ENCODE data around the gene CAPN10.
A peak's percentile ranks its signal among the peaks of the same experiment; 100 is the strongest.
"Not testable (repeated sequence)": the region's sequence is repeated elsewhere in the genome, so short reads cannot be mapped to it uniquely, and the experiment has no call there.

Gene CAPN10

GRCh38 chr2:240563231-240563630, 23.3 kb upstream of the CAPN10 start:
- H3K18ac ChIP-seq (ENCODE audit: low read length); H2AFZ ChIP-seq (ENCODE audit: low read length); H3K27ac ChIP-seq (replicated peaks; ENCODE audit: low read length); DNase-seq (ENCODE audit: low spot score); H3K14ac ChIP-seq (ENCODE audit: low read length); H3K4me3 ChIP-seq (ENCODE audit: low read length in 2 of 2); H3K23ac ChIP-seq (ENCODE audit: low read depth, low read length, poor library complexity); H3K79me1 ChIP-seq (ENCODE audit: low read depth, low read length); H2AK5ac ChIP-seq (ENCODE audit: low read depth, low read length); H4K8ac ChIP-seq (ENCODE audit: low read depth, low read length); H4K91ac ChIP-seq (ENCODE audit: low read depth, low read length, poor library complexity); H2BK12ac ChIP-seq (ENCODE audit: low read length); H2BK15ac ChIP-seq (ENCODE audit: low read length); H3K4ac ChIP-seq (ENCODE audit: low read length); H3K9ac ChIP-seq (ENCODE audit: low read depth, low read length, poor library complexity); H2BK120ac ChIP-seq (ENCODE audit: low read depth, low read length); H3K9me3 ChIP-seq (replicated peaks in 1 of 2; ENCODE audit: control insufficient read depth in 2 of 2, insufficient read depth in 1 of 2, low read depth in 1 of 2, low read length in 2 of 2); H2BK5ac ChIP-seq (ENCODE audit: low read length); H3K4me2 ChIP-seq (ENCODE audit: insufficient read depth, low read length, poor library complexity, severe bottlenecking): not testable (repeated sequence)
- Histone ChIP-seq H3K36me3 (replicated peaks in 1 of 2; ENCODE audit: control insufficient read depth in 2 of 2, insufficient read depth in 2 of 2, low read length in 2 of 2) (peaks cover 0 to 20% of the 10 kb centered on the region in 2 donors), H3K27me3 (ENCODE audit: control insufficient read depth in 3 of 3, insufficient read depth in 3 of 3, low read depth in 1 of 3, low read length in 3 of 3) (peaks cover 0 to 21% (median 11%) of the 10 kb centered on the region in 3 experiments), H3K4me1 (ENCODE audit: control insufficient read depth in 2 of 2, insufficient read depth in 1 of 2, low read depth in 1 of 2, low read length in 2 of 2) (peaks cover 24 to 25% of the 10 kb centered on the region in 2 donors)
- no CpG with 5 or more reads among the region's 17 CpGs for WGBS, 2 donors (ENCODE audit: extremely low coverage in 2 of 2, insufficient read length in 2 of 2, insufficient replicate concordance in 1 of 2)

DNA sequence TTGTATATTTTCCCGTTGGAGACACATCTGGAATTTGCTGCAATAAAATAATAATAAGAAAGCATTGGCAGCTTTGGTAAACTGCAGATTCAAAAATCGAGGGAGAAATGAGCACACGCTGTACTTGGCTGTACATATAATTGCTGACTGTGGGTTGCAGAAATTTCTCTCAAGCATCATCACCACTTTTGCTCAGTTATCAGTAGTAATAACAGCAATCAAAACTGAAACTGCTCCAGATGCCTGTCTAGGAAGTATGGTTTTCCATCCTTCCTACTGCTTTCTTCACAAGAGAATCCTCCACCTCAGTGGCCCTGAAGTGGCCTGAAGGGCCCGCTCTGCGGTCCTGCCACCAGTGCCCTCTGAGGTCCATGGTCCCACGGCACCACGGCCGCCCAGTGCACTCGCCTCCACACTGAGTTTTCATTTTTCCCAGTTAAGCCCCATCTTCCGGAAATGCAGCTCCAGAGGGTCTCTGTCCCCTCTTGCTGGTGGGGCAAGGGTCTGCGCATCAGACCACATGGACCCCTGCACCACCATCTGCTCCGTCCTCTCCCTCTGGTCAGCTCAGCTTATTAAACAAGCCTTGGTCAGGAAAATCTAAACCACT, 22.5 kb upstream of the CAPN10 start:
- H3K9ac ChIP-seq (ENCODE audit: low read depth, low read length, poor library complexity): no peak overlapping the region
- H4K91ac ChIP-seq (ENCODE audit: low read depth, low read length, poor library complexity): no peak overlapping the region
- no peak overlapping the region for H3K18ac ChIP-seq (ENCODE audit: low read length)
- DNase-seq (ENCODE audit: low spot score): no peak
- peaks cover 0 to 12% of the 10 kb centered on the region in 2 donors for H3K36me3 ChIP-seq (replicated peaks in 1 of 2; ENCODE audit: control insufficient read depth in 2 of 2, insufficient read depth in 2 of 2, low read length in 2 of 2)
- H3K79me1 ChIP-seq (ENCODE audit: low read depth, low read length): peaks cover 4% of the 10 kb centered on the region
- H2BK5ac ChIP-seq (ENCODE audit: low read length): no peak overlapping the region
- H3K9me3 ChIP-seq (replicated peaks in 1 of 2; ENCODE audit: control insufficient read depth in 2 of 2, insufficient read depth in 1 of 2, low read depth in 1 of 2, low read length in 2 of 2): peaks cover 0 to 4% of the 10 kb centered on the region in 2 donors
- H2AFZ ChIP-seq (ENCODE audit: low read length): no peak overlapping the region
- peaks cover 0 to 22% (median 14%) of the 10 kb centered on the region in 3 experiments for H3K27me3 ChIP-seq (ENCODE audit: control insufficient read depth in 3 of 3, insufficient read depth in 3 of 3, low read depth in 1 of 3, low read length in 3 of 3)
- WGBS, 2 donors (ENCODE audit: extremely low coverage in 2 of 2, insufficient read length in 2 of 2, insufficient replicate concordance in 1 of 2): no CpG with 5 or more reads among the region's 12 CpGs
- peak overlapping the region; percentile 20 for H2AK5ac ChIP-seq (ENCODE audit: low read depth, low read length)
- H2BK12ac ChIP-seq (ENCODE audit: low read length): no peak overlapping the region
- H3K4me3 ChIP-seq (ENCODE audit: low read length in 2 of 2): no peak overlapping the region
- no peak overlapping the region for H3K27ac ChIP-seq (replicated peaks; ENCODE audit: low read length)
- no peak overlapping the region for H4K8ac ChIP-seq (ENCODE audit: low read depth, low read length)
- peaks cover 23 to 25% of the 10 kb centered on the region in 2 donors for H3K4me1 ChIP-seq (ENCODE audit: control insufficient read depth in 2 of 2, insufficient read depth in 1 of 2, low read depth in 1 of 2, low read length in 2 of 2)
- H2BK120ac ChIP-seq (ENCODE audit: low read depth, low read length): no peak overlapping the region
- no peak overlapping the region for H3K23ac ChIP-seq (ENCODE audit: low read depth, low read length, poor library complexity)
- H3K14ac ChIP-seq (ENCODE audit: low read length): no peak overlapping the region
- no peak overlapping the region for H3K4ac ChIP-seq (ENCODE audit: low read length)
- no peak overlapping the region for H2BK15ac ChIP-seq (ENCODE audit: low read length)
- H3K4me2 ChIP-seq (ENCODE audit: insufficient read depth, low read length, poor library complexity, severe bottlenecking): no peak overlapping the region

GRCh38 chr2:240564561-240565332, 21.8 kb upstream of the CAPN10 start:
- no peak overlapping the region for H3K4me2 ChIP-seq (ENCODE audit: insufficient read depth, low read length, poor library complexity, severe bottlenecking)
- peaks cover 0 to 4% of the 10 kb centered on the region in 2 donors for H3K9me3 ChIP-seq (replicated peaks in 1 of 2; ENCODE audit: control insufficient read depth in 2 of 2, insufficient read depth in 1 of 2, low read depth in 1 of 2, low read length in 2 of 2)
- no peak overlapping the region for H3K14ac ChIP-seq (ENCODE audit: low read length)
- peaks cover 27 to 30% of the 10 kb centered on the region in 2 donors for H3K4me1 ChIP-seq (ENCODE audit: control insufficient read depth in 2 of 2, insufficient read depth in 1 of 2, low read depth in 1 of 2, low read length in 2 of 2)
- H3K79me1 ChIP-seq (ENCODE audit: low read depth, low read length): peaks cover 2% of the 10 kb centered on the region
- peak overlapping the region in 1 of 2 donors; percentile 51 for H3K4me3 ChIP-seq (ENCODE audit: low read length in 2 of 2)
- H2AFZ ChIP-seq (ENCODE audit: low read length): no peak overlapping the region
- H3K27me3 ChIP-seq (ENCODE audit: control insufficient read depth in 3 of 3, insufficient read depth in 3 of 3, low read depth in 1 of 3, low read length in 3 of 3): peaks cover 0 to 28% (median 16%) of the 10 kb centered on the region in 3 experiments
- WGBS, 2 donors (ENCODE audit: extremely low coverage in 2 of 2, insufficient read length in 2 of 2, insufficient replicate concordance in 1 of 2): no CpG with 5 or more reads among the region's 10 CpGs
- no peak overlapping the region for H2BK12ac ChIP-seq (ENCODE audit: low read length)
- no peak overlapping the region for H4K8ac ChIP-seq (ENCODE audit: low read depth, low read length)
- no peak for DNase-seq (ENCODE audit: low spot score)
- H3K36me3 ChIP-seq (replicated peaks in 1 of 2; ENCODE audit: control insufficient read depth in 2 of 2, insufficient read depth in 2 of 2, low read length in 2 of 2): peaks cover 0 to 8% of the 10 kb centered on the region in 2 donors
- H3K27ac ChIP-seq (replicated peaks; ENCODE audit: low read length): no peak overlapping the region
- no peak overlapping the region for H3K18ac ChIP-seq (ENCODE audit: low read length)
- no peak overlapping the region for H3K4ac ChIP-seq (ENCODE audit: low read length)
- H3K23ac ChIP-seq (ENCODE audit: low read depth, low read length, poor library complexity): peak overlapping the region; percentile 5
- peak overlapping the region; percentile 97 for H2AK5ac ChIP-seq (ENCODE audit: low read depth, low read length)
- H2BK15ac ChIP-seq (ENCODE audit: low read length): peak overlapping the region; percentile 65
- H2BK120ac ChIP-seq (ENCODE audit: low read depth, low read length): no peak overlapping the region
- H4K91ac ChIP-seq (ENCODE audit: low read depth, low read length, poor library complexity): no peak overlapping the region
- H2BK5ac ChIP-seq (ENCODE audit: low read length): peak overlapping the region; percentile 10
- no peak overlapping the region for H3K9ac ChIP-seq (ENCODE audit: low read depth, low read length, poor library complexity)

All from neuronal stem cell (in vitro differentiated cells).